GM21515 (cell line): ENCODE results near the gene LUC7L.
"Not testable (repeated sequence)": the region's sequence is repeated elsewhere in the genome, so short reads cannot be mapped to it uniquely, and the experiment has no call there.

ENCODE experiments used
- ATAC-seq: cut with Tn5 transposase; IDR thresholded peaks from one replicate; pipeline ENCODE4 v1.9.1; 2021; ENCODE audit not compliant: unreplicated experiment

Gene LUC7L

GRCh38 chr16:167122-167690 lies 62.0 kb downstream of the LUC7L start:
- ATAC-seq = no peak

- no peak for ATAC-seq
These were observed 62.7 kb downstream of the LUC7L start for GRCh38 chr16:166375-167121.

- ATAC-seq = no peak
These were observed 63.5 kb downstream of the LUC7L start, which contains the start of gene HBM for GRCh38 chr16:165539-166374. Gene HBM (plus strand): TSS chr16:165978. CDS start chr16:165998, 20 bp downstream.

GRCh38 chr16:164827-165538 lies 64.3 kb downstream of the LUC7L start:
- no peak for ATAC-seq

- ATAC-seq = not testable (repeated sequence)
These were observed 65.0 kb downstream of the LUC7L start for GRCh38 chr16:164134-164823.

- not testable (repeated sequence) for ATAC-seq
These were observed 65.6 kb downstream of the LUC7L start for GRCh38 chr16:163696-164095.

GRCh38 chr16:163139-163538 lies 66.1 kb downstream of the LUC7L start:
- ATAC-seq = not testable (repeated sequence)

- no peak for ATAC-seq
These were observed 66.8 kb downstream of the LUC7L start for GRCh38 chr16:162271-162991.

- no peak for ATAC-seq
These were observed 68.5 kb downstream of the LUC7L start for GRCh38 chr16:160691-161190.

- ATAC-seq = not testable (repeated sequence)
These were observed 69.0 kb downstream of the LUC7L start for GRCh38 chr16:160242-160641.

- no peak for ATAC-seq
These were observed 70.0 kb downstream of the LUC7L start for GRCh38 chr16:159136-159849.

GRCh38 chr16:155031-155398 lies 74.2 kb downstream of the LUC7L start:
- ATAC-seq = no peak

GRCh38 chr16:154217-155030 lies 74.8 kb downstream of the LUC7L start:
- ATAC-seq = no peak

GRCh38 chr16:153550-154216 lies 75.6 kb downstream of the LUC7L start:
- not testable (repeated sequence) for ATAC-seq

GRCh38 chr16:153129-153521 lies 76.1 kb downstream of the LUC7L start:
- ATAC-seq = not testable (repeated sequence)

GRCh38 chr16:152141-153128 lies 76.8 kb downstream of the LUC7L start, which contains the start of gene HBZ:
Gene HBZ (plus strand): TSS chr16:152644. CDS start chr16:152910, 266 bp downstream.
- no peak for ATAC-seq
